HG03558 (cell line): ENCODE data around the gene C5orf15.
A peak's percentile ranks its signal among the peaks of the same experiment; 100 is the strongest.

Source experiments
- ATAC-seq: cut with Tn5 transposase; IDR thresholded peaks from one replicate; pipeline ENCODE4 v1.9.1; 2021; ENCODE audit warnings: moderate number of reproducible peaks; ENCODE audit not compliant: unreplicated experiment; ENCODE audit errors: extremely low read depth

The C5orf15 gene

GRCh38 chr5:133968204-133968980 is at the start of gene C5orf15:
C5orf15 (minus strand) TSS chr5:133968625; CDS start chr5:133968584, 41 bp downstream.
- peak; percentile 93 for ATAC-seq

GRCh38 chr5:134008266-134008749 is 39.9 kb upstream of the C5orf15 start:
- no peak for ATAC-seq

GRCh38 chr5:134007581-134008265 is 39.3 kb upstream of the C5orf15 start:
- ATAC-seq = no peak

GRCh38 chr5:134006115-134006514 is 37.7 kb upstream of the C5orf15 start:
- no peak for ATAC-seq

- no peak for ATAC-seq
Measured at GRCh38 chr5:134005417-134006061, 37.1 kb upstream of the C5orf15 start.

- ATAC-seq = peak; percentile 49
Measured at GRCh38 chr5:134004626-134005416, 36.4 kb upstream of the C5orf15 start, which contains the start of gene VDAC1. VDAC1 (minus strand) TSS chr5:134004975; CDS start chr5:133993012, 11,963 bp downstream.

- peak; percentile 11 for ATAC-seq
Measured at GRCh38 chr5:134003817-134004625, 35.6 kb upstream of the C5orf15 start.

GRCh38 chr5:134003064-134003816 is 34.8 kb upstream of the C5orf15 start:
- ATAC-seq = no peak

- ATAC-seq = no peak
Measured at GRCh38 chr5:134001938-134002731, 33.7 kb upstream of the C5orf15 start.

GRCh38 chr5:134000696-134001453 is 32.5 kb upstream of the C5orf15 start:
- ATAC-seq = no peak

GRCh38 chr5:134000091-134000511 is 31.7 kb upstream of the C5orf15 start:
- ATAC-seq = no peak

- ATAC-seq = no peak
Measured at GRCh38 chr5:133998807-133999206, 30.4 kb upstream of the C5orf15 start.

- no peak for ATAC-seq
Measured at GRCh38 chr5:133998042-133998441, 29.6 kb upstream of the C5orf15 start.

- ATAC-seq = no peak
Measured at GRCh38 chr5:133996683-133997252, 28.3 kb upstream of the C5orf15 start.

- no peak for ATAC-seq
Measured at GRCh38 chr5:133995883-133996563, 27.6 kb upstream of the C5orf15 start.

GRCh38 chr5:133995341-133995740 is 26.9 kb upstream of the C5orf15 start:
- ATAC-seq = no peak
